Measurements from ENCODE around the gene SLC7A11.

DNA sequence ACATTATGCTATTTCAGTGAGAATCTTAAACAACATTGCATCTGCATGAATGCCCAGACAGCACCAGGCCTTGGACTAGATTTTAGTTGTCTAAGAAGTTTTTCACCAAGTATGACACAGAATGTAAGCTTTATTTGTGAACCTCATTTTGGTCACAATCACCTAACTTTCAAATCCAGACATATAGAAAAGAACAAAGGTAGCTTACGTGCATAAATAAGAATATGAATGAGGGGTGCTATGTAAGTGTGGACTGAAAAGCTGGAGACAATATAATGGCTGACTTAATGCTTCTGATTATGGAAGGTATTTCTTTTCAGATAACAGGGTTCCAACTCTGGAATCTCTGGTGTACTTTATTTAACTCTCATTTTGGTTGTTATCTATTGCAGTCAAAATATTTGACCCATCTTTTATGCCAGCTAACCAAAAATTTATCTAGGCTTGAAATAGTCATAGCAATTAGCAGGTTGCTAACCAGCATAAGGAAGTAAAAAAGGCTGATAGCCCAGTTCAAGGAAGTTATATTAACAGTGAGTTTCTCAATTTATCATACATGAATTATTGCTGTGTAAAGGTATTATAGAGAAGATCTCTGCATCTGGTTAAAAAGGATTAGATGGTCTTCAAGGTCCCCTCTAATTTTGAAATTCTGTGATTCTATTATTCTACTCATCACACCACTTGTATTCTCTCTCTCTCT is 36.5 kb downstream of the SLC7A11 start:
- TF ChIP-seq, protein P1, sequence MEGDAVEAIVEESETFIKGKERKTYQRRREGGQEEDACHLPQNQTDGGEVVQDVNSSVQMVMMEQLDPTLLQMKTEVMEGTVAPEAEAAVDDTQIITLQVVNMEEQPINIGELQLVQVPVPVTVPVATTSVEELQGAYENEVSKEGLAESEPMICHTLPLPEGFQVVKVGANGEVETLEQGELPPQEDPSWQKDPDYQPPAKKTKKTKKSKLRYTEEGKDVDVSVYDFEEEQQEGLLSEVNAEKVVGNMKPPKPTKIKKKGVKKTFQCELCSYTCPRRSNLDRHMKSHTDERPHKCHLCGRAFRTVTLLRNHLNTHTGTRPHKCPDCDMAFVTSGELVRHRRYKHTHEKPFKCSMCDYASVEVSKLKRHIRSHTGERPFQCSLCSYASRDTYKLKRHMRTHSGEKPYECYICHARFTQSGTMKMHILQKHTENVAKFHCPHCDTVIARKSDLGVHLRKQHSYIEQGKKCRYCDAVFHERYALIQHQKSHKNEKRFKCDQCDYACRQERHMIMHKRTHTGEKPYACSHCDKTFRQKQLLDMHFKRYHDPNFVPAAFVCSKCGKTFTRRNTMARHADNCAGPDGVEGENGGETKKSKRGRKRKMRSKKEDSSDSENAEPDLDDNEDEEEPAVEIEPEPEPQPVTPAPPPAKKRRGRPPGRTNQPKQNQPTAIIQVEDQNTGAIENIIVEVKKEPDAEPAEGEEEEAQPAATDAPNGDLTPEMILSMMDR (IDR thresholded peaks at IDR 0.05; ENCODE audit: poor library complexity), result no peak
- TF ChIP-seq EZH2 (IDR thresholded peaks at IDR 0.05; ENCODE audit: borderline replicate concordance) (no peak), EZH2phosphoT487 (IDR thresholded peaks at IDR 0.05; ENCODE audit: low read depth, severe bottlenecking, unreplicated experiment) (no peak)
